Kidney epithelial cell (primary cell): ENCODE results near the gene NT5DC1. TPM values are rescaled to one million over a fixed set of nuclear protein-coding genes. Genes with fewer than 3 reads are reported as not detected.
"Not testable (repeated sequence)": the region's sequence is repeated elsewhere in the genome, so short reads cannot be mapped to it uniquely, and the experiment has no call there.

Source experiments
- DNase-seq: peaks from one replicate; pipeline ENCODE4 v3.0.0-alpha.2; 2010; ENCODE audit warnings: low read depth
- H3K27me3 ChIP-seq: 2 replicates; pipeline ENCODE4 v1.6.0; 2011; ENCODE audit warnings: low read length; ENCODE audit not compliant: control insufficient read depth, insufficient read depth
- H3K36me3 ChIP-seq: 2 replicates; pipeline ENCODE4 v1.5.1; 2011; ENCODE audit warnings: low read length; ENCODE audit not compliant: control insufficient read depth, insufficient read depth
- H3K4me3 ChIP-seq: 2 replicates; pipeline ENCODE4 v1.5.1; 2011; ENCODE audit warnings: low read depth, mild to moderate bottlenecking, control low read depth, low read length
- total RNA-seq: library from RNA; depleted of rRNA; stranded (reverse); fragments of >200 nt; gene quantifications from 2 replicates; pipeline ENCODE4 v1.2.3, GENCODE V29; 2015
- TF ChIP-seq, protein P1 (sequence below): IDR thresholded peaks from 2 replicates; pipeline ENCODE4 v1.5.1; 2011; ENCODE audit warnings: mild to moderate bottlenecking, moderate library complexity, low read length, control low read depth, inconsistent platforms; ENCODE audit not compliant: insufficient read depth, poor library complexity, severe bottlenecking

The NT5DC1 gene
- total RNA-seq, 1 donor from 2014 or later = 19.3 TPM

DNA sequence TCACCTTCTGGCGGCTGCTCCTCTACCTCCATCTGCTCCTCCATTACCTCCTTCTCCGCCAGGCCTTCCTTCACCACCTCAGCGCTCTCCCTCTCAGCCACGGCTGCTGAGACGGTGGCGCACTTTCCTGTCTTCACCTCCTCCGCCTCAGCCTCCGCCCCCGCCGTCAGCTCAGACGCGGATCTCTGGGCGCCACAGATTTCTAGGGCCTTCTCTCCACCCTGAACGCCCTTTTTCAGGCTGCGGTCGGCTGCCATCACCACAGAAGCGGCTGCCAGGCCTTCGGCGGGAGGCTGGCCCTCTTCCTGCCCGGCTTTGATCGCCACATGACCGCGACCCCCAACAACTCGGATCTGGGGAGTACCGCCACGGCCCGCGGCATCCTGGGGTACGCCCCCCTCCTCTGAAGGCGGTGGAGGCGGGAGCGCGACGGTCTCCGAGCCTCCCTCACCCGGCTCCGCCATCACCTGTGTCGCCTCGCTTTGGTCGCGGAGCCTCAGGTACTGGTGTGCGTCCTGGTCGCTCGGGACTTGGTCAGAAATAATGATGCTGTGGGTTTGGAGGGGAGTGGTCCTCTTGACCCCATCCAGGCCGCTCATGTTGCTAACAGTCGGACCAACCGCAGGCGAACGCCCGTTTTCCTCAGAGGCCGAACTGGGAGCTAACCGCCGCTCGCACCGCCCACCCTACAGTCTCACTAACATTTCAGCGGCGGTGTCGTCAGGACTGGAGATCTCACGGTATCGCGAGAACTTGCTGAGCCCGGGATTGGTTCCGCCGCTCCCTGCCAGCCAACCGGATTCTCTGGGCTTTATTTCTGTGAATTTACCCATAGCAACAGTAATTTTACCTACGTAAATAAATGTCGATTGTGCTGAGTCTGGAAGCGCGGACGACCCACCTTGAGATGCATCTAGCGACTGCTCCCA lies 178.8 kb downstream of the NT5DC1 start, which contains the start of gene TSPYL1:
TSPYL1 (minus strand) TSS at position 699 of the 929 bp plus-strand sequence; CDS start at position 599, 100 bp downstream.
- H3K36me3 ChIP-seq = no peaks in the 10 kb centered on the region
- peak; percentile 87 for DNase-seq
- no peaks in the 10 kb centered on the region for H3K27me3 ChIP-seq
- peak within 1 kb of the TSS; percentile 97 for H3K4me3 ChIP-seq
- TF ChIP-seq, protein P1, sequence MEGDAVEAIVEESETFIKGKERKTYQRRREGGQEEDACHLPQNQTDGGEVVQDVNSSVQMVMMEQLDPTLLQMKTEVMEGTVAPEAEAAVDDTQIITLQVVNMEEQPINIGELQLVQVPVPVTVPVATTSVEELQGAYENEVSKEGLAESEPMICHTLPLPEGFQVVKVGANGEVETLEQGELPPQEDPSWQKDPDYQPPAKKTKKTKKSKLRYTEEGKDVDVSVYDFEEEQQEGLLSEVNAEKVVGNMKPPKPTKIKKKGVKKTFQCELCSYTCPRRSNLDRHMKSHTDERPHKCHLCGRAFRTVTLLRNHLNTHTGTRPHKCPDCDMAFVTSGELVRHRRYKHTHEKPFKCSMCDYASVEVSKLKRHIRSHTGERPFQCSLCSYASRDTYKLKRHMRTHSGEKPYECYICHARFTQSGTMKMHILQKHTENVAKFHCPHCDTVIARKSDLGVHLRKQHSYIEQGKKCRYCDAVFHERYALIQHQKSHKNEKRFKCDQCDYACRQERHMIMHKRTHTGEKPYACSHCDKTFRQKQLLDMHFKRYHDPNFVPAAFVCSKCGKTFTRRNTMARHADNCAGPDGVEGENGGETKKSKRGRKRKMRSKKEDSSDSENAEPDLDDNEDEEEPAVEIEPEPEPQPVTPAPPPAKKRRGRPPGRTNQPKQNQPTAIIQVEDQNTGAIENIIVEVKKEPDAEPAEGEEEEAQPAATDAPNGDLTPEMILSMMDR = no peak

DNA sequence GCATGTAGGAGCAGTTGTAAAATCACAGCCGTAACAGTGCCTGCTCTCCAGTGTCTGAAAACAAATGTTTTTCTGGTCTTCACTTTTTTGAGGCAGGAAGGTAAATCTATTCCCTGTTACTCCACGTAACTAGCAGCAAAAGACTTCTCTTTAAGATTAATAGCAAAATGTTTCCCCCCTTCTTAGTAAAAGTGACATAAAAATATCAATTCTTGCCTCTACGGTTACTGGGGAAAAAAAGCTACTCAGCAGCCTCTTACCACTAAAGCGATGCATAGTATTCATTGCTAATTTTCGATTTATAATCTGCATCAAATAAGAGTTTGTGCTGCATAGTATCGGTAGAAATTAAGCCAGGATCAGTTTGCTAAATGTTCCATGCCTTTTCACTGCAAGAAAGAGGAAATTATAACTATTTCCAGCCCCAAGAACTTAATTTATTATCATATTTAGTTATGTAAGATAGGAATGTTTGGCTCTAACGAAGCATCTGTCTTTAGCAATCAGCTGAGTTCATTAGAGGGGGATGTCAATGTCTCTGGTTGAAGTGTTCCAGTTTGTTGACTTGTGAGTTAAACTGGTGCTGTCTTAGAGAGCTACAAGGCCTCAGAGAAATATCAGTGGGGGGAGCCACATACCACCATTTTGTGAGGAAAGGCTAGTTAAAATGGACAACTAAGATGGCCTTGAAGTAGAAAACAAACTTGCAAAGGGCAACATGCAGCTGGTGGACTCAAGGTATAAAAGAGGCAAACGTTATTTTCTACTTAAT lies 179.7 kb downstream of the NT5DC1 start:
- no peak for DNase-seq
- TF ChIP-seq, protein P1 = no peak
- H3K36me3 ChIP-seq = no peaks in the 10 kb centered on the region
- no peaks in the 10 kb centered on the region for H3K27me3 ChIP-seq
- H3K4me3 ChIP-seq = peak overlapping the region; percentile 97

DNA sequence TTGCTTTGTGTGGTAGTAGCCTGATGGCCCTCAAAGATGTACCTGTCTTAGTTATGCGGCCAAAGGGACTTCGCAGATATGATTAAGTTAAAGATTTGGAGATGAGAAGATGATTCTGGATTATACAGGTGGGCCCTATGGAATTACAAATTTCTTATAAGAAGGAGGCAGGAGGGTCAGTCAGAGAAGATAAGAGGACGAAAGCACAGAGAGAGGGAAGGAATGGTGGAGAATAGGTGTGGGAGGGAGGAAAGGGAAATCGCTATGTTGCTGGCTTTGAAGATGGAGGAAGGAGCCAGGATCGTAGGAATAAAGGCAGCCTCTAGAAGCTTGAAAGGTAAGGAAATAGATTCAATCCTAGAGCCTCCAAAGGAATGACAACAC lies 180.3 kb downstream of the NT5DC1 start:
- no peak overlapping the region for H3K4me3 ChIP-seq
- DNase-seq = no peak
- H3K36me3 ChIP-seq = no peaks in the 10 kb centered on the region
- H3K27me3 ChIP-seq = no peaks in the 10 kb centered on the region
- TF ChIP-seq, protein P1 = no peak

DNA sequence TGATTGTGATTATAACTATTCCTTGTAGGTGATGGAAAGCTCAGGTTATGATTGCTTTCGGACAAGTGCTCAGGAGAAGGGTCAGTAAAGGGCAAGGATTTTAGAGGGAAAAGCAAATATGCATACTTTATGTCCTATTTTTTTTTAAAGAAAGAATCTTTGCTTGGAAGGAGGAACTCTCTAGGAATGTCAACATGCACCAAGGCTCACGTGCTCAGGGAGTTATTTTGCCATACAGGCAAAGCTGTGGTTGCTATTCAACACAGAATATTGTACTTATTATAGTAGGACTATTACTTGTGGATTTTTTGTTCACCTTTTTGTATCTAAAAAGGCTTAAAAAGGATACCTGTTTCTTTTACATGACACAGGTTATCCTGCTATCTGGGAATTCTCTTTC lies 182.0 kb downstream of the NT5DC1 start:
- no peaks in the 10 kb centered on the region for H3K36me3 ChIP-seq
- H3K27me3 ChIP-seq = no peaks in the 10 kb centered on the region
- no peak overlapping the region for H3K4me3 ChIP-seq
- DNase-seq = no peak
- TF ChIP-seq, protein P1 = no peak

DNA sequence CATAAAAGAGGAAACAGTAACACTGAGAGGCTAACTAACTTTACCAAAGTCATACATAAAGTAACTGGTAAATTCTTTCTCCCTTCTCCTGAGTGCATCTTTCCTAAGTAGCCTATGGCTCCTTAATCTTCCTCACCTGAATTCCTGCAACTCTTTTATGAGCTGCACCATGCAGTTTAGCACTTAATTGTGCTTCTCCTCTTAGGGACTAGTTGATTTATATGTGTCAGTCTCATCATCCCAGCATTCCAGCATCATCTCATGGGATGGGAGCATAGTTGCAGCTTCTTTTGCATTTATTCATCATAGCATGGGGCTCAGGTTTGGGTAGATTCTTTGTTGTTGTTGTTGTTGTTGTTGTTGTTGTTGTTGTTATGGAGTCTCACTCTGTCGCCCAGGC lies 182.5 kb downstream of the NT5DC1 start:
- TF ChIP-seq, protein P1 = no peak
- no peak for DNase-seq
- Histone ChIP-seq H3K4me3 (no peak overlapping the region), H3K36me3 (no peaks in the 10 kb centered on the region), H3K27me3 (no peaks in the 10 kb centered on the region)

DNA sequence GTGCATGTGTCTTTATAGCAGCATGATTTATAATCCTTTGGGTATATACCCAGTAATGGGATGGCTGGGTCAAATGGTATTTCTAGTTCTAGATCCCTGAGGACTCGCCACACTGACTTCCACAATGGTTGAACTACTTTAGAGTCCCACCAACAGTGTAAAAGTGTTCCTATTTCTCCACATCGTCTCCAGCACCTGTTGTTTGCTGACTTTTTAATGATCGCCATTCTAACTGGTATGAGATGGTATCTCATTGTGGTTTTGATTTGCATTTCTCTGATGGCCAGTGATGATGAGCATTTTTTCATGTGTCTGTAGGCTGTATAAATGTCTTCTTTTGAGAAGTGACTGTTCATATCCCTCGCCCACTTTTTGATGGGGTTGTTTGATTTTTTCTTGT lies 184.3 kb downstream of the NT5DC1 start:
- H3K27me3 ChIP-seq, H3K36me3 ChIP-seq, DNase-seq, H3K4me3 ChIP-seq: not testable (repeated sequence)
